ENCODE data around the gene IGF2BP1. TPM values are rescaled to one million over a fixed set of nuclear protein-coding genes. Genes with fewer than 3 reads are reported as not detected.

Gene IGF2BP1
- total RNA-seq, 1 experiment from 2014 or later: 0.02 TPM

GRCh38 chr17:49012769-49013255, 15.6 kb downstream of the IGF2BP1 start:
- CTCF ChIA-PET: interaction anchor here (0.6 to 0.9 kb wide), 2 partner anchors 17 to 208 kb away, joined by 3 to 7 read pairs; no protein-coding TSS in a partner anchor

GRCh38 chr17:49013311-49014213, 16.4 kb downstream of the IGF2BP1 start:
- no peak for DNase-seq (ENCODE audit: unreplicated experiment)
- ChIA-PET CTCF (no interaction called here), POLR2A (no interaction called here)
- intact Hi-C loops (cut with micrococcal nuclease): no loop called here
- Mint-ChIP-seq H3K9me3 (ENCODE audit: unreplicated experiment) (no peaks in the 10 kb centered on the region), H3K4me3 (ENCODE audit: unreplicated experiment) (no peak overlapping the region), H3K27ac (ENCODE audit: low read depth, unreplicated experiment) (no peak overlapping the region), H3K36me3 (ENCODE audit: insufficient read depth, unreplicated experiment) (no peaks in the 10 kb centered on the region), H3K4me1 (ENCODE audit: insufficient read depth, unreplicated experiment) (peaks cover 14% of the 10 kb centered on the region), H3K27me3 (ENCODE audit: insufficient read depth, unreplicated experiment) (peaks cover 71% of the 10 kb centered on the region)
- no peak for TF ChIP-seq CTCF (IDR thresholded peaks at IDR 0.05; ENCODE audit: unreplicated experiment)
- BruUV-seq (replicated peaks): no TSS peak

More at GRCh38 chr17:49012769-49013255, 15.6 kb downstream of the IGF2BP1 start:
- H3K4me1 Mint-ChIP-seq (ENCODE audit: insufficient read depth, unreplicated experiment): peaks cover 14% of the 10 kb centered on the region
- POLR2A ChIA-PET: no interaction called here
- no TSS peak for BruUV-seq (replicated peaks)
- TF ChIP-seq CTCF (IDR thresholded peaks at IDR 0.05; ENCODE audit: unreplicated experiment): no peak
- intact Hi-C loops (cut with micrococcal nuclease): no loop called here
- H3K36me3 Mint-ChIP-seq (ENCODE audit: insufficient read depth, unreplicated experiment): no peaks in the 10 kb centered on the region
- H3K9me3 Mint-ChIP-seq (ENCODE audit: unreplicated experiment): no peaks in the 10 kb centered on the region
- no peak for DNase-seq (ENCODE audit: unreplicated experiment)
- no peak overlapping the region for H3K4me3 Mint-ChIP-seq (ENCODE audit: unreplicated experiment)
- H3K27me3 Mint-ChIP-seq (ENCODE audit: insufficient read depth, unreplicated experiment): peaks cover 79% of the 10 kb centered on the region
- H3K27ac Mint-ChIP-seq (ENCODE audit: low read depth, unreplicated experiment): no peak overlapping the region

DNA sequence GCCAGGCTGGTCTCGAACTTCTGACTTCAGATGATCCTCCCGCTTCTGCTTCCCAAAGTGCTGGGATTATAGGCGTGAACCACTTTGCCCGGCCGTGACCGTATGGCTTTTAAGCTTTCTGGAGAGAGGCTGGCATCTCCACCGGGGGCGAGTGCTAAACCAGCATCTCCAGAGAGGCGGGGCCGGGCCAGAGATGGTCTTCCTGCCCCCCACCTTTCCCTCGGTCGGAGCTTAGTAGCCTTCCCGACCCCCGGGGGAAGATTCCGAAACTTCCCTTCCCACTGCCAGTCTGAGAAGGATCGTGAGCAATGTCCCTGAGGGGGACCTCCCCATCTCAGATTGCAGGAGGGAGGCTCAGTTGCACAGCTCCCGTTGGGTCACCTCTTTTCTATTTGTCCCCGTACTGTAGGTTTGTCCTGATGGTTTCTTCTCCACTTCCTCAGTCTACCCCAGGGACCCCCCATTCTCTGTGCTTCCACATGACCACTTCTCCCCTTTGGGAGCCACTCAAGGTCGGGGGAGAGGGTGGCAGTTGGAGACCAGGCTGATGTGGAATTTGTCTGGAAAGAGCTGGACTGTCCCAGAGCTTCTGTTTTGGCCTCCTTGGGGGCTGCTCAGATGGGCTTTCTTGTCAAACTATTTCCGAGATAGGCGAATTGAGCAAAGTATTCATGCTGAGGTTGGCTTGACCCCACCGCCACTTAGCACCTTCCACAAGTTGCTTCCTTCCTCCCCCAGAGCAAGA, 18.2 kb downstream of the IGF2BP1 start:
- intact Hi-C loops (cut with micrococcal nuclease): no loop called here
- no TSS peak for BruUV-seq (replicated peaks)
- H3K27ac Mint-ChIP-seq (ENCODE audit: low read depth, unreplicated experiment): peak overlapping the region; percentile 19
- no peaks in the 10 kb centered on the region for H3K9me3 Mint-ChIP-seq (ENCODE audit: unreplicated experiment)
- no peak overlapping the region for H3K4me3 Mint-ChIP-seq (ENCODE audit: unreplicated experiment)
- no peak for DNase-seq (ENCODE audit: unreplicated experiment)
- ChIA-PET POLR2A (interaction anchor here (1.3 kb wide), 1 partner anchor 9 kb away, joined by 3 read pairs; no protein-coding TSS in a partner anchor), CTCF (interaction anchor here (0.6 to 1.4 kb wide), 4 partner anchors 17 to 174 kb away, joined by 3 to 5 read pairs (median 4); no protein-coding TSS in a partner anchor)
- TF ChIP-seq CTCF (IDR thresholded peaks at IDR 0.05; ENCODE audit: unreplicated experiment): no peak
- no peaks in the 10 kb centered on the region for H3K36me3 Mint-ChIP-seq (ENCODE audit: insufficient read depth, unreplicated experiment)
- H3K4me1 Mint-ChIP-seq (ENCODE audit: insufficient read depth, unreplicated experiment): peaks cover 14% of the 10 kb centered on the region
- H3K27me3 Mint-ChIP-seq (ENCODE audit: insufficient read depth, unreplicated experiment): peaks cover 61% of the 10 kb centered on the region
